Activated naive CD4-positive, alpha-beta T cell treated with anti-CD3 and anti-CD28 coated beads, Interleukin-2, amount 50 U/mL, for 72 hours (primary cell): Measurements from ENCODE around the gene ERC2. TPM values are rescaled to one million over a fixed set of nuclear protein-coding genes. Genes with fewer than 3 reads are reported as not detected.
"Not testable (repeated sequence)": the region's sequence is repeated elsewhere in the genome, so short reads cannot be mapped to it uniquely, and the experiment has no call there.

ENCODE experiments used
- ATAC-seq, 2 donors: fragments of 150-1000 bp; cut with Tn5 transposase; 2 replicates each; pipeline ENCODE4 v1.10.0; 2021; ENCODE audit warnings: mild to moderate bottlenecking in 2 of 2, moderate library complexity in 2 of 2
- DNase-seq, 2 donors: peaks; one replicate each; pipeline ENCODE4 v3.0.0; 2021 to 2022; ENCODE audit warnings: low spot score in 2 of 2
- H3K27ac Mint-ChIP-seq, 2 donors: one replicate each; pipeline ENCODE4 v1.8.0; 2022; ENCODE audit warnings: mild to moderate bottlenecking in 2 of 2, mixed read lengths in 2 of 2
- H3K36me3 Mint-ChIP-seq, 2 donors: one replicate each; pipeline ENCODE4 v1.8.0; 2022; ENCODE audit warnings: mixed read lengths in 2 of 2
- H3K9me3 Mint-ChIP-seq, 2 donors: one replicate each; pipeline ENCODE4 v1.8.0; 2022; ENCODE audit warnings: mixed read lengths in 2 of 2
- total RNA-seq, 2 donors: library from RNA; stranded (reverse); gene quantifications; one replicate each; pipeline ENCODE4 v1.2.3, GENCODE V29; 2022

ERC2 gene
- total RNA-seq, 2 donors from 2014 or later, result 0.58 TPM; not detected in 1

- Mint-ChIP-seq H3K36me3 (no peaks in the 10 kb centered on the region), H3K9me3 (peaks cover 0 to 3% of the 10 kb centered on the region in 2 donors), H3K27ac (no peak overlapping the region)
- no peak for ATAC-seq
- no peak for DNase-seq
Measured at GRCh38 chr3:55524565-55525244, 943.6 kb downstream of the ERC2 start.

GRCh38 chr3:55523471-55523870 lies 944.8 kb downstream of the ERC2 start:
- Mint-ChIP-seq H3K36me3 (no peaks in the 10 kb centered on the region), H3K27ac (no peak overlapping the region), H3K9me3 (peaks cover 0 to 3% of the 10 kb centered on the region in 2 donors)
- no peak for DNase-seq
- no peak for ATAC-seq

DNA sequence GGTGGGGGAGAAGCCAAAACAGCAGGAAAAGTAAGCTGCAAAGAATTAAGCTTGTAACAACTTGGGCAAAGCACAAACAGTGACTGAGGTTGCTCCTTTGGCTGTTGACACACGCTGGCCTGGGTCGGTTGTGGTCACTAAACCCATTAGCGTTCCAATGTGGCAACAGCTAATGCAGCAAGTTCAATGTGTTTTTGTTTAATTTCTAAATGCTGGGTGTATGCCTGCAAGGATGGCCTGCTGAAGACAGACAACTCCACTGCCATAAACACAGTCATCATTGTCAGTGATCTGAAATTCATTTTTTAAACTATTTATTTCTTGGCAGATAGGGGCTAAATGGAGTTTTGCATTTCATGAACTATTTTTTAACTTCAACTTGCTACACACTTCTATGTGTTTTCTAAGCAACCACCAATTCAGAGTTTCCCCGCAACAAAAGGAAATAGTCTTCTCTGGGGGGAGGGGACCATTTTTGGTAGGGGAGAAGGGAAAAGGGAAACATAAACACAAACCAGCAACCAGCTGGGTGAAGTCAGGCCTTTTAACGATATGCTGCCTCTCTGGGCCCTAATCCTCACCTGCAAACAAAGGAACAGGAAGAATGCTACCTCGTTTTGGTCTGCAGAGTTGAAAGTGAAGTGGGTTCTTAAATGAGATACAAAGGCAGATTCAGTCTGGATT lies 946.4 kb downstream of the ERC2 start:
- no peak for DNase-seq
- no peak for ATAC-seq
- H3K27ac Mint-ChIP-seq, result no peak overlapping the region
- no peaks in the 10 kb centered on the region for H3K9me3 Mint-ChIP-seq
- no peaks in the 10 kb centered on the region for H3K36me3 Mint-ChIP-seq

DNA sequence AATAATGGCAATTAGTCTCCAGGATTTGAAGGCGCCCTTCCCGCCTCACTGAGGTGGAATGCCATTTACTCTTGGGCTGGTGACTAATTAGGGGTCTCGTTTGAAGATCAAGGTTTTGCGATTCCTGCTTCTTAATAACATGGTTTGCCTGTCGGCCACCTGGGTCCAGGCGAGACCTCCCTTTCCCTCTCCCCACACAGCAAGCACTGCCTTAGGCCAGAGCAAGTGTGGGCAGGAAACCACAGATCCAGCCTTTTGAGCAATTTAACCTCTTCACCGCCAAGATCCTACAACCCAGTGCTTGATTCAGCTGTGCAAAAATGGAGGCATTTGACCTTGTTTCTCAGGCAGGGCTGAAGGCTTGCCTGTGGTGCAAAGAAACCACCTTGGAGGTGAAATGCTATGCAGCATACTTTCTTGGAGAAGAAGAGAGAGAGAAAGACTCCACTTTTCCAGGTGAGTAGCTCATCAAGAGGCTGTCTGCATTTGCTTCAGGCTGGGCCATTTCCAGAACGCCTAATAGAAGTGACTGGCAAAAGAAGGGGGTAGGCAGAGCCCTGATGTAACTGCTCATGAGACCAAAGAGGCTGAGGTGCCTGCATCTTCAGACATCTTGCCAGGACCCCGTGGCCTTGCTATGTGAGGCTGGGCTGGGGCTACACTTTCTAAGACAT lies 947.1 kb downstream of the ERC2 start:
- Mint-ChIP-seq H3K36me3 (no peaks in the 10 kb centered on the region), H3K27ac (no peak overlapping the region), H3K9me3 (no peaks in the 10 kb centered on the region)
- no peak for ATAC-seq
- no peak for DNase-seq

DNA sequence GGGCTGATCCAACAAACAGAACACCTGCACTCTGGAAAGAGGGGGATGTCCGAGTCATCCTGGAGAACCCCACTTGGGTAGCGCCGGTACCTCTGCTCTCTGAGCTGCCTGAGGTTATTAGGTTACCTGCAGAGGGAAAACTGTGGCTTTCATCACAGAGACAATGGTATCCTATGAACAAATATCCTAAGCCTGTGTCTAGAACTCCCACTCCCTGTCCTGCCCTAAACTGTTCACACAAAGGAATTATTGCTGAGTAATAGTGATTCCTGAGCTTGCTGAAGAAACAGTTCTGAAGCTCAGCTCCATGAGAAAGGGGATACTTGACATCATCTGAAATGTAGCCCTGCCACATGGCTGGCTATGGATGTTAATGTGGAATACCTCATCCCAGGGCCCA lies 949.2 kb downstream of the ERC2 start:
- no peak for ATAC-seq
- Mint-ChIP-seq H3K36me3 (no peaks in the 10 kb centered on the region), H3K27ac (no peak overlapping the region)

DNA sequence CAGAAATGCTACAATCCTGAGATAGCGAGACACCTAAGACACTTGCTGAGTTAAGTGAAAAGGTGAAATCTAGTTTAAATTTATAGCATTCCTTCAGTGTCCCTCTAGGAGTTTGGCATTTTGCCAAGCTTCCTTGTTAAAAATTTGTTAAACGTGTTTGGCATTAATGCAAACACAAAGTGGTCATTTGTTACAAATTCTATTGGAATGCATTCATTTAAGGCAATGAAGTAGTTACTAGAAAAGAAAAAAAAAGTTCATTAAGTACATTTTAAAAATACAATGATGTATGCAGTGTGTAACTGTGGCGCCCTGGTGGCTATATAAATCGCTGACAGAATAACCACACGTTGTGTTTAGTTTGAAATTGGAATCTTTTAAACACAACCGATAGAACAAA lies 949.8 kb downstream of the ERC2 start:
- no peaks in the 10 kb centered on the region for H3K36me3 Mint-ChIP-seq
- H3K27ac Mint-ChIP-seq, result no peak overlapping the region
- no peak for DNase-seq
- ATAC-seq, result no peak
- no peaks in the 10 kb centered on the region for H3K9me3 Mint-ChIP-seq

More for the DNA sequence above, 949.2 kb downstream of the ERC2 start:
- no peak for DNase-seq
- H3K9me3 Mint-ChIP-seq, result no peaks in the 10 kb centered on the region

GRCh38 chr3:55516392-55517030 lies 951.8 kb downstream of the ERC2 start:
- no peaks in the 10 kb centered on the region for H3K36me3 Mint-ChIP-seq
- H3K27ac Mint-ChIP-seq, result no peak overlapping the region
- ATAC-seq, result no peak
- no peaks in the 10 kb centered on the region for H3K9me3 Mint-ChIP-seq
- no peak for DNase-seq

DNA sequence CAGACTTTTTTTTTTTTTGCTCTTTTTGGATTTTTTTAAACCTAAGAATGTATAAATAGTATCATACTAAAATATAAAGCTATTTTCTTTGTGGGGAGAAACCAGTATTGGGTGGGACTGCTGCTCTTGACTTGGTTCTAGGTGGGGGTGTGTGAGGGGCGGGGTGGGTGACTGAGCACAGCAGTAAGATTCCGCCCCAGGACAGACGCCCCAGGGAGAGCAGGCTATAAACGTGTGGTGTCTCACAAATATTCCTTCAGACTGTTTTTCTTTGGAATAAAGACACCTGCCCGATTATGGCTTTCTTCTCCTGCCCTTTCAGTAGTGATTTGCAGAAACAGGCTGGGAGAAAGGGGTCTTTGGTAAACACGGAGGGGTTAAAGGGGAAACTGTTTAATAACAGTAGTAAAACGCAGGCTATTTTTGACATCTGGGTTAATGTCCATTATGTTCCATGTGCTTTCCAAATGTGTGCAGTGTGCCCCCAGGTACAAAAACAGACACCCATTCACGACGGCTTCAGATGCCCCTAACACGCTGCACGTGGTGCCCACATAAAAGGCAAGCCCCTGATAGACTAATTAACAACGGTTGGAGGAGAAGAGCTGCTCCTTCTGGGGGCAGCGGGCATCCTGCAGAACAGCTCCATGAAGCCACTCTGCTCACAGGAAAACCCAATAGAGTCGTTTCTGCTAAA lies 952.6 kb downstream of the ERC2 start:
- H3K36me3 Mint-ChIP-seq, result no peaks in the 10 kb centered on the region
- H3K27ac Mint-ChIP-seq, result no peak overlapping the region
- no peak for DNase-seq

DNA sequence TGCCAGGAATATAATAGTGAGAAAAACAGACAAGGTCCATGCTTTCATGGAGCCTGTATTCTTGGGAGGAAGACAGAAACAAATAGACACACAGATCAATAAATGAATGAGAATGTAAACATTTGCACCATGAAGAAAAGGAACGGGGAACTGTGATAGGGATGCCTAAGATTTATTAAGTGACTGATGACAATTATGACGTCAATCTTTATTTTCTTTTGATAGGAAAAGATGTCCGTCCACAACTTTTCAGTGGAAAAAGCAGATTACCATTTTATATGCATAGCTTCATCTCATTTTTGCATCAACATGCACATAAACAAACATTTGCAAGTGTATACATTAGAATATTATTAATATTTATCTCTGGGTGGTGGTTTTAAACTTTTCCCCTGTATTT lies 953.3 kb downstream of the ERC2 start:
- no peak overlapping the region for H3K27ac Mint-ChIP-seq
- no peak for ATAC-seq
- DNase-seq, result no peak
- no peaks in the 10 kb centered on the region for H3K36me3 Mint-ChIP-seq
- no peaks in the 10 kb centered on the region for H3K9me3 Mint-ChIP-seq

More for the DNA sequence above, 952.6 kb downstream of the ERC2 start:
- ATAC-seq, result no peak
- no peaks in the 10 kb centered on the region for H3K9me3 Mint-ChIP-seq

DNA sequence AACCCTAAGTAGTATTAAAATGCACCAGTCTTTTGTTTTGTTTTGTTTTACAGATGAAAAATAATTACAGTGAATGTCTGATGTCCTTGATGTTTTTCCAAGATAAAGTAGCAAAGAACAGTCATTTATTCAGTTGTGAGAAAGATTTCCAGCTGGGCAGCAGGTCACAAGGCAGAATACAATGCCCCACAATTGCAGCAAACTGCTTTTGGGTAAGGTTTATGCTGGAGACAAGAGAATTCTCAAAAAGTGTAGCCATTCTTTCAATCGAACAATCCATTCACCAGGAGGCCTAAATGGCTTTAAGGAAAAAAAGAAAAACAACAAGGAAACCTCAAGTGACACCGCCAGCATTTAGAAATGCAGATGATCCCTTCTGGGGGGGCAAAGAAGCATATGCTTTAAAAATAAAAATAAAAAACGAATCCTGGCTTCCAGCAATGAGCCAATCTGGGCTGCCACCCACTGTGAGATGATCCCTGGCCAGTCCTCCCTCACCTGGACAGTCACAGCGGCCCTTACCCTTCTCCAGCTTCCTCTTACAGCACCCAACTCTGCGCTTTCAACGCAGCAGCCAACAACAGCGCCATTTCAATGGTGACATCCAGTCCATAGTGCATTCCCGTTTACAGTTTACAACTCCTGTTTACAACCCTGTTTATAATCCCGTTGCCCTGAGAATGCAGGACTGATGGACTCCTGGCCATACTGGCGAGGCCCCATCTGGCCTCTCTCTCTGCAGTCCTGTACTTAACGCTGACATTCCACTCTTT lies 955.5 kb downstream of the ERC2 start:
- Mint-ChIP-seq H3K27ac (no peak overlapping the region), H3K9me3 (peaks cover 0 to 2% of the 10 kb centered on the region in 2 donors), H3K36me3 (no peaks in the 10 kb centered on the region)
- no peak for DNase-seq
- ATAC-seq, result no peak

GRCh38 chr3:55511895-55512570 lies 956.2 kb downstream of the ERC2 start:
- no peaks in the 10 kb centered on the region for H3K36me3 Mint-ChIP-seq
- peaks cover 0 to 6% of the 10 kb centered on the region in 2 donors for H3K9me3 Mint-ChIP-seq
- no peak overlapping the region for H3K27ac Mint-ChIP-seq
- ATAC-seq (no peak), DNase-seq (no peak)

GRCh38 chr3:55508335-55508734 lies 959.9 kb downstream of the ERC2 start:
- H3K36me3 Mint-ChIP-seq, result no peaks in the 10 kb centered on the region
- H3K9me3 Mint-ChIP-seq, result peaks cover 0 to 6% of the 10 kb centered on the region in 2 donors
- no peak overlapping the region for H3K27ac Mint-ChIP-seq
- DNase-seq (no peak), ATAC-seq (no peak)

DNA sequence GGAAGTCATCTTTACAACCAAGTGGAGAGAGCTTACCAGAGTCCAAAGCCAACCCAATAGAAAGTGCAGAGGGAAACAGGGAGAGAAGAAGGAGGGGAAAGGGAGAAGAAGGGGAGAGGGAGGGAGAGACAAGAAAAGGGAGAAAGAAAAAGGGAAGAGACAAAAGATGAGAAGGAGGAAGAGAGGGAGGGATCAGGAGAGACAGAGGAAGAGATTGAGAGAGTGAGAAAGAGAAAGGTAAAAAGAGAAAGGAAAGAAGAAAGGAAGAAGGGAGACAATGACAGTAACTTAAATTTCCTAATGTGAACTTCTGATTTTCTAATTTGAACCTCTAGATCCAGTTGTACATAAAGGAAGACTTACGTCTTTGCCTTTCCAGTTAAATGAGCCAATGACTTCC lies 960.5 kb downstream of the ERC2 start:
- ATAC-seq (no peak), DNase-seq (no peak)
- Mint-ChIP-seq H3K27ac (no peak overlapping the region), H3K9me3 (peaks cover 0 to 6% of the 10 kb centered on the region in 2 donors), H3K36me3 (no peaks in the 10 kb centered on the region)

DNA sequence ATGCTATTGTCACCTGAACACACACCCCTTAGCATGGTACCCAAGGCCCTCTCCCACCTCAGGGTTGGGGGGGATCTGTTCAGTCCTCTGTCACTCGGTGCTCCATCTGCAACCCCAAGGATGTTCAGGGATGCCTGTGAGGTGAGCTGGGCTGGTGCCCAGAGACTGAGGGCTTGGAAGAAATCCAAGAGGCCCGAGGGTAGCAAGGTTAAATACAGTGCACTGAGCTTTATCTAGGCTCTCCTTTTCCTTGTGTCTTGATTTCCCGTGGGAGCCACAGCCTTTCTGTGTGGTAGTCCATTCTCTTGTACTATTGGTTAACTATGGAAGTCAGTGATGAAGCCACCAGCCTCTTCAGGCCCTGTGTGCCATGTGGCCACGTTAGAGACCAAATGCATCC lies 962.5 kb downstream of the ERC2 start:
- no peaks in the 10 kb centered on the region for H3K36me3 Mint-ChIP-seq
- peaks cover 0 to 6% of the 10 kb centered on the region in 2 donors for H3K9me3 Mint-ChIP-seq
- ATAC-seq, result no peak
- no peak overlapping the region for H3K27ac Mint-ChIP-seq
- DNase-seq, result no peak

GRCh38 chr3:55505102-55505501 lies 963.2 kb downstream of the ERC2 start:
- H3K27ac Mint-ChIP-seq, H3K36me3 Mint-ChIP-seq, ATAC-seq, H3K9me3 Mint-ChIP-seq, DNase-seq: not testable (repeated sequence)
